Stomach (tissue), 9 donors: ENCODE measurements around the gene CTR9. TPM values are rescaled to one million over a fixed set of nuclear protein-coding genes. Genes with fewer than 3 reads are reported as not detected.
"Not testable (repeated sequence)": the region's sequence is repeated elsewhere in the genome, so short reads cannot be mapped to it uniquely, and the experiment has no call there.

ENCODE experiments used
- DNase-seq, 2 donors: peaks; one replicate each; pipeline versions ENCODE4 v3.0.0 to v3.0.0-alpha.2; 2013 to 2019
- H3K27ac ChIP-seq, 5 donors: fragments of 200-600 bp in 4 of 5; sonication (generic) in 4 of 5; one replicate each; pipeline ENCODE4 v1.5.1; 2013 to 2019; ENCODE audit warnings: mild to moderate bottlenecking in 1 of 5, moderate library complexity in 1 of 5
- H3K27me3 ChIP-seq, 3 donors: fragments of 200-600 bp; sonication (generic); one replicate each; pipeline ENCODE4 v1.5.1; 2017 to 2019; ENCODE audit warnings: mixed run types in 1 of 3
- H3K36me3 ChIP-seq, 4 donors: fragments of 200-600 bp; sonication (generic); 1 replicate in 3 of 4; 2 replicates in 1 of 4; pipeline ENCODE4 v1.5.1; 2016 to 2019
- H3K4me1 ChIP-seq, 4 donors: fragments of 200-600 bp; sonication (generic); one replicate each; pipeline ENCODE4 v1.5.1; 2016 to 2019
- H3K4me3 ChIP-seq, 4 donors: fragments of 200-600 bp; sonication (generic) in 3 of 4; one replicate each; pipeline ENCODE4 v1.5.1; 2016 to 2019; ENCODE audit warnings: mild to moderate bottlenecking in 1 of 4
- H3K9me3 ChIP-seq, 4 donors: fragments of 200-600 bp; sonication (generic); one replicate each; pipeline ENCODE4 v1.5.1; 2016 to 2019
- CTCF ChIP-seq, 7 experiments: fragments of 450-650 bp in 4 of 7; fragments of 200-600 bp in 3 of 7; sonication (generic) in 3 of 7; IDR thresholded peaks; one replicate each; pipeline ENCODE4 v1.5.1; 2016 to 2019; ENCODE audit warnings: antibody characterized with exemption in 7 of 7, control low read depth in 2 of 7, mild to moderate bottlenecking in 1 of 7
- EP300 ChIP-seq: sonication (generic); formaldehyde crosslinking; IDR thresholded peaks from one replicate; pipeline ENCODE4 v1.6.1; 2017; ENCODE audit warnings: antibody characterized with exemption
- POLR2A ChIP-seq, 4 donors: fragments of 450-650 bp; IDR thresholded peaks; one replicate each; pipeline ENCODE4 v1.6.1; 2016; ENCODE audit warnings: antibody characterized with exemption in 4 of 4, control low read depth in 2 of 4, mild to moderate bottlenecking in 1 of 4, moderate library complexity in 1 of 4
- POLR2AphosphoS5 ChIP-seq, 3 donors: sonication (generic); formaldehyde crosslinking; IDR thresholded peaks; one replicate each; pipeline ENCODE4 v1.6.1; 2016; ENCODE audit warnings: antibody characterized with exemption in 3 of 3
- whole genome bisulfite sequencing, 5 donors: extraction: QIAGEN DNeasy Blood & Tissue Kit in 3 of 5; methylation state at CpG; one replicate each; pipeline versions ENCODE4 v1.1.5 to v1.1.7; 2013 to 2018; 5-methylcytosine and 5-hydroxymethylcytosine counted together
- intact Hi-C: fragments of 100-400 bp; cut with DNase I; formaldehyde crosslinking; loops from one replicate; pipeline ENCODE4 v1.15.1; 2023; ENCODE audit warnings: low total_unique reads
- polyA plus RNA-seq, 3 donors: library from polyadenylated mRNA; stranded (reverse); fragments of 200-250 nt; gene quantifications; one replicate each; pipeline ENCODE4 v1.2.3, GENCODE V29; 2013
- total RNA-seq, 5 donors: library from RNA; depleted of rRNA; stranded (reverse); fragments of >200 nt; gene quantifications; one replicate each; pipeline versions ENCODE4 v1.1.0 to v1.2.3, GENCODE V29; 2014 to 2016
- donor health status: healthy with polysubstance abuse.
- donor health status: Bipolar disorder and iron deficiency.
- donor health status: healthy.

CTR9 gene
- total and polyA plus RNA-seq, 8 donors: 9.1 to 39.5 (median 10.4) TPM

DNA sequence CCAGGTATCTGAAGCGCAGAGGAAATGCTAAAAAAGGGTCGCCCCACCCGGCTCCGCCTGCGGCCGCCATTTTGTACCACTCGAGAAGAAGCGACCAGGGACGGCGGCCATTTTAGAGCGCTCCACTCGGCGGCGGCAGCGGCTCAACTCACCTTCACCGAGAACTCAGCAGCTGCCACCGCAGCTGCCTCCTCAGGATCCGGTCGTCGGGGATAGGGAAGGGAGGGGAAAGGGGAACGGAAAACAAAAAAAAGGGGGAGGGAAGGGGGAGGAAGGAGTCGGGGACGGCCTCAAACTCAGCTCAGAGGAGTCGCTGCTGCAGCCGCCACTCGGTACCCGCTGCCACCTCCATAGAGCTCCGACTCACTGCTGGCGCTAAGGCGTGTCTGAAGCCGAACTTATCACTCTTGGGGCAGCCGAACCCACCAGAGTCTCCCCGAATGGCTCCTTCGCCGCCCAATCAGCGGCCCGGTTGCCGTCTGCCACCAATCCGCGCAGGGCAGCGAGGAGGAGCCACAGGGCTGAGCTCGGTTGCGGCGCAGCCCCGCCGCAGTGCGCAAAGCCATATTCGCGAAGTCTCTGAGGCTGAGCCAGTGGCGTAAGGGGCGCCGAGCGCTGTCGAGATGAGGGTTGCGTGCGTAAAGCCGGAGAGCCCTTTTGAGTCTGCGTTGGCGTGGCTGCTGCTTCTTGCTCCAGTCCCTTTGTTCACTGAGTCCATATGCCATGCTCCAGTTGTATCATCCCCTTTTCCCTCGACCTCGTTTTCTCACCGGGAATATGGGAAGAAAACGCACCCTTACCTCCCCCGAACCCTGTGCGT, 57.7 kb downstream of the CTR9 start, which contains the start of gene EIF4G2:
TSS of gene EIF4G2 (minus strand) at position 374 of the 820 bp plus-strand sequence.
- peak; percentile 99 to 100 for DNase-seq
- Histone ChIP-seq H3K9me3 (no peaks in the 10 kb centered on the region), H3K27me3 (no peaks in the 10 kb centered on the region), H3K4me3 (peak within 1 kb of the TSS; percentile 63 to 99 (median 92)), H3K4me1 (peaks cover 20 to 46% (median 36%) of the 10 kb centered on the region in 4 donors), H3K27ac (peak within 1 kb of the TSS; percentile 94 to 100 (median 98)), H3K36me3 (peaks cover 32 to 35% (median 34%) of the 10 kb centered on the region in 4 donors)
- intact Hi-C loops: loop anchor here (10.0 kb wide), 1 partner anchor 46 kb away; the partner anchor contains the start of gene ZBED5
- WGBS, 5 donors: 0 to 1% (median 1%) methylated on average over 36 to 65 of the region's 65 CpGs
- TF ChIP-seq POLR2AphosphoS5 (IDR thresholded peaks at IDR 0.05) (peak; percentile 94 to 100 (median 100)), EP300 (no peak), POLR2A (IDR thresholded peaks at IDR 0.05) (peak in 2 of 4 donors; percentile 98 to 99), CTCF (IDR thresholded peaks at IDR 0.05) (peak in 1 of 7 experiments; percentile 17)

- intact Hi-C loops: loop anchor here (10.0 kb wide), 1 partner anchor 45 kb away; the partner anchor contains the start of gene ZBED5
- peak overlapping the region; percentile 81 to 100 (median 98) for H3K27ac ChIP-seq
- TF ChIP-seq POLR2AphosphoS5 (IDR thresholded peaks at IDR 0.05): no peak
- TF ChIP-seq CTCF (IDR thresholded peaks at IDR 0.05): no peak
- no peak for TF ChIP-seq POLR2A (IDR thresholded peaks at IDR 0.05)
- TF ChIP-seq EP300: no peak
- H3K9me3 ChIP-seq: no peaks in the 10 kb centered on the region
- H3K4me1 ChIP-seq: peaks cover 20 to 38% (median 30%) of the 10 kb centered on the region in 4 donors
- peak in 1 of 2 donors; percentile 39 for DNase-seq
- WGBS, 5 donors: 2 to 5% (median 3%) methylated on average over 17 to 29 of the region's 29 CpGs
- peaks cover 24 to 27% (median 26%) of the 10 kb centered on the region in 4 donors for H3K36me3 ChIP-seq
- no peaks in the 10 kb centered on the region for H3K27me3 ChIP-seq
- peak overlapping the region; percentile 63 to 99 (median 92) for H3K4me3 ChIP-seq
Observed at GRCh38 chr11:10809373-10810160, 58.5 kb downstream of the CTR9 start.

DNA sequence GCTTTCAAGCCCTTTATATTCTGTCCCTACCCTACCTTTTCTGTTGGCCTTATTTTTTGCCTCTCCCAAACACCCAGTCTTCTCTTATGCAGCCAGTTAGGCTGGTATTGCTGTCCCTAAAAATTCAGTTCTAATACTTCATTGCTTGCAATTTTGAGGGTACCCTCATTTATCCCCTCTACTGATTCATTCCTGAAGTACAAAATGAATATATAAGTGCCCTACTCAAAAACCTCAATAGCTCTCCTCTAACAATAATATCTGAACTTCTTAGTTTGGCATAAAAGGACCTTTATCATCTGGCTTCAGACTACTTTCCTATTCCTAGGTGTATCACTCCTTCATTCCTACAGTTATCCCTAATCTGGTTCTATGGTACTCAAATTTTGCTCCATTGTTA, 62.9 kb downstream of the CTR9 start:
- Histone ChIP-seq H3K4me3 (no peak overlapping the region), H3K4me1 (peaks cover 0 to 9% (median 3%) of the 10 kb centered on the region in 4 donors), H3K36me3 (no peaks in the 10 kb centered on the region), H3K27me3 (no peaks in the 10 kb centered on the region), H3K27ac (no peak overlapping the region), H3K9me3 (no peaks in the 10 kb centered on the region)
- TF ChIP-seq EP300: no peak
- no peak for TF ChIP-seq POLR2AphosphoS5 (IDR thresholded peaks at IDR 0.05)
- TF ChIP-seq CTCF (IDR thresholded peaks at IDR 0.05): no peak
- no peak for TF ChIP-seq POLR2A (IDR thresholded peaks at IDR 0.05)
- no peak for DNase-seq
- intact Hi-C loops: no loop called here

- intact Hi-C loops: no loop called here
- H3K4me3 ChIP-seq: no peak overlapping the region
- no peaks in the 10 kb centered on the region for H3K27me3 ChIP-seq
- no peak for DNase-seq
- H3K9me3 ChIP-seq: no peaks in the 10 kb centered on the region
- peaks cover 0 to 7% (median 0%) of the 10 kb centered on the region in 4 donors for H3K4me1 ChIP-seq
- no peak overlapping the region for H3K27ac ChIP-seq
- WGBS, 5 donors: 77 to 94% (median 90%) methylated on average over 1 of the region's 1 CpG
- H3K36me3 ChIP-seq: no peaks in the 10 kb centered on the region
- TF ChIP-seq POLR2A (IDR thresholded peaks at IDR 0.05): no peak
Observed at GRCh38 chr11:10818594-10818993, 67.5 kb downstream of the CTR9 start.

- H3K27ac ChIP-seq, H3K9me3 ChIP-seq, H3K36me3 ChIP-seq, H3K27me3 ChIP-seq, DNase-seq, H3K4me3 ChIP-seq, intact Hi-C loops, H3K4me1 ChIP-seq: not testable (repeated sequence)
- 72 to 95% (median 93%) methylated on average over 3 of the region's 3 CpGs for WGBS, 5 donors
Observed at GRCh38 chr11:10822491-10822890, 71.4 kb downstream of the CTR9 start.
